HG02759 (cell line): ENCODE data around the gene PLEKHG3.

Experiments used
- ATAC-seq: cut with Tn5 transposase; IDR thresholded peaks from one replicate; pipeline ENCODE4 v1.9.1; 2021; ENCODE audit warnings: mild to moderate bottlenecking, moderate library complexity; ENCODE audit not compliant: unreplicated experiment

The PLEKHG3 gene

DNA sequence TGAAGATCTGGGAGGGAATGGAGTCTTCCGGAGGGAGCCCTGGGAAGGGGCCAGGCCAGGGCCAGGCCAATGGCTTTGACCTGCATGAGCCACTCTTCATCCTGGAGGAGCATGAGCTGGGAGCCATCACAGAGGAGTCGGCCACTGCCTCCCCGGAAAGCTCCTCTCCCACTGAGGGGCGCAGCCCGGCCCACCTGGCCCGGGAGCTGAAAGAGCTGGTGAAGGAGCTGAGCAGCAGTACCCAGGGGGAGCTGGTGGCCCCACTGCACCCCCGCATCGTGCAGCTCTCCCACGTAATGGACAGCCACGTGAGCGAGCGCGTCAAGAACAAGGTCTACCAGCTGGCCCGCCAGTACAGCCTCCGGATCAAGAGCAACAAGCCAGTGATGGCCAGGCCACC, 37.7 kb downstream of the PLEKHG3 start:
- ATAC-seq: no peak

DNA sequence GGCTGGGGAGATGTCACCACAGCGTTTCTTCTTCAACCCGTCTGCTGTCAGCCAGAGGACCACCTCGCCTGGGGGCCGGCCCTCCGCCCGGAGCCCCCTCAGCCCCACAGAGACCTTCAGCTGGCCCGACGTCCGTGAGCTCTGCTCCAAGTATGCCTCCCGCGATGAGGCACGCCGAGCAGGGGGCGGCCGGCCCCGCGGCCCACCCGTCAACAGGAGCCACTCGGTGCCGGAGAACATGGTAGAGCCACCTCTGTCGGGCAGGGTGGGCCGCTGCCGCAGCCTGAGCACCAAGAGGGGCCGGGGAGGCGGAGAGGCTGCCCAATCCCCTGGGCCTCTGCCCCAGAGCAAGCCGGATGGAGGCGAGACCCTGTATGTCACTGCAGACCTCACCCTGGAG, 38.8 kb downstream of the PLEKHG3 start:
- no peak for ATAC-seq

DNA sequence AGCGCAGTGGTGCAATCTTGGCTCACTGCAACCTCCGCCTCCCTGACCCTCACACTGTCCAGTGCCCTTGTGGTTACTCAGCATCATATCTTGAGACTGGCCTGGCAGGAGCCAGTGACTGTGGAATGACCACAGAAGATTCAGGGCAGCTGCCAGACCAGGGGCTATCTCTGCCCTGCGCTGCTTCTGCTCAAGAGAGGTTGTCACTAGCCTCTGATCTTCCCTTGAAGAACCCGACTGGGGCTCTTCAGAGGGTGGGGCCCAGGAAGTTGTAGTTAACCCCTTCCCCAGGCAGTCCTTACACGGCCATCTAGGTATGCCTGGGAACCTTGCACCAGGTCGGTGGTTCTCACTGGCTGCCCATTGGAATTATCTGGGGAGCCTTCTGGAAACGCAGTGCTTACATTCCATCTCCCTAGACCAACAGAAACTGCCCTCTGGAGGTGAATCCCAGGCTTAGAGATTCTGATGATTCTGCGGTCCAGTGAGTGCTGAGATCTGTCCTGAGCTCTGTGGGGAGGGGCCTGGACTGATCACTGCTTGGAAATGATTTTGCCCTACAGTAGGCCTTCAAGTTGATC, 41.4 kb downstream of the PLEKHG3 start:
- ATAC-seq: no peak

DNA sequence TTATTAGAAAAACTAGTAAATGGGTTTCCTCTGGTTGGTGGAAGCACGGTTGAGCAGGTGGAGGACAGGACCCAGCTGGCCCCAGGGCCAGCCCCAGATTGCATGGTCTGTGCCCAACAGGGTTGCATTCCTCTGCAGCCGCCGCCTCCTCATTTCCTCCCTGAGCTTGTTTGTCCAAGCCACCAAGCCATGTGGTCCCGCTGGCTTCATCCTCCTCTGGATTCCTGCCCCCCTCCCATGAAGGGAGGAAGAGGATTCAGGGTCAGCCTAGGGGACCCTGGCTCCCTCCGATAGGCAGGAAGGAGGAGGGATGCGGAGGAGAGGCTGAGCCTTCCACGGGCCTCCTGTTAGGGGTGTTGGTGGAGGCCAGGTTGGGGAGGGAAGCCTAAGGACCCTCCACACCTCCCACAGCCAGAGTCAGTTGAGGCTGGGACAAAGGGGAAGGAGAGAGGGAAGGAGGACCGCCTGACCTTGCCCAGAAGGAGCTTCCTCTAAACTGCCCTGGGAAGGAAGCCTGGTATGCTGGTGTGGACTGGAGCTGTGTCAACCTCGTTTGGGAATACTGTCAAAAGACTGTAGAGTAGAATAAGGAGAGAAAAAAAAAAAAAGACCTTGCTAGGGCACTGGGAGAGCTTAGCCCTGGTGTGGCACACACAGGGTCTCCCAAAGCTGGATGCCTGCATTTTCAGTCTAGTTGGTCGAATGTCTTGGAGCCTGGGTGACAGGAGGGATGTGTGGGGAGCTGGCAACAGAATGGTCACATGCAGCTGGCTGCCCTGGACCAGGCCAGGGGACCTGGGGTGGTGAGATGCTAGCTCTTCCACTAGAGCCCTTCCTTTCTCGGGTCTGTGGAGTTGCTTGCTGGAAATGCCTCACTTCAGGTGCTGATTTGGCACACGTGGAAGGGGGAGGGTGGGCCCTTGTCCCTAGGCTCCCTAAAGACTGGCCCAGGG, 42.4 kb downstream of the PLEKHG3 start:
- no peak for ATAC-seq

DNA sequence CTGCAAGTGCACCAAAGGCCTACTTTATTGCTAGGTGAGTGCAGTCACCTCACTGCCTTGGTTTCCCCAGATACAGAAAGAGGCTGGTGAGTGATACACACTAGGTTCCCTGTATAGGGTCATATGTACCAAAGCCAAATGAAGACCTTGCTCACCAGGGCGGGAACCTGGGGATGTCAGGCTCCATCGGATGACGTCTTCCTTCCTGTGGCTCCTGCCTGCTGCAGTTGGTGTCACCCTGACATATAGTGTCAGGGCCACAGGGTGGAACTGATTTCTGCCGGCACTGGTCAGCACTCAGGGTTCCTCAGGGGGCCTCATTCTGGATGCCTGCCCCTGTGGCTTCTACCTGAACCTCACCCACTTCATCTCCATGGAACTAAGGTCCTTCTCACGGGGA, 43.1 kb downstream of the PLEKHG3 start:
- no peak for ATAC-seq

DNA sequence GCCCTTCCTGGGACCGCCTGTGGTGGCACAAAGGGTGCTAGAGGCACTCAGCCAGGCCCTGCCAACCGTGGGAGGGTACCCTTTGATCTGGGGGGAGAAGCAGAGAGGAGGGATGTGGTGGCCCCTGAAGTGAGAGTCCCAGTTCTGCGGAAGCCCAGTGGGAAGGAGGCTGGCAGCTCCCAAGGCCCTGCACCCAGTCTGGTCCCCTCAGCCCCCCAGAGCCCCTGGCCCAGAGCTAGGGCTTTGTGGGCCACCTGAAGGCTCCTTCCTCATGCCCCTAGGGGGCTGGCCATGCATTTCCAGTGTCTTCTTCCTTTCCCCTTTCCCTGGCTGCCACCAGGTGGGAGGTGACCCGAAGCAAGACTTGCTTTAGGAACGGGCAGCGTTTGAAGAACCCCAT, 44.3 kb downstream of the PLEKHG3 start:
- no peak for ATAC-seq

DNA sequence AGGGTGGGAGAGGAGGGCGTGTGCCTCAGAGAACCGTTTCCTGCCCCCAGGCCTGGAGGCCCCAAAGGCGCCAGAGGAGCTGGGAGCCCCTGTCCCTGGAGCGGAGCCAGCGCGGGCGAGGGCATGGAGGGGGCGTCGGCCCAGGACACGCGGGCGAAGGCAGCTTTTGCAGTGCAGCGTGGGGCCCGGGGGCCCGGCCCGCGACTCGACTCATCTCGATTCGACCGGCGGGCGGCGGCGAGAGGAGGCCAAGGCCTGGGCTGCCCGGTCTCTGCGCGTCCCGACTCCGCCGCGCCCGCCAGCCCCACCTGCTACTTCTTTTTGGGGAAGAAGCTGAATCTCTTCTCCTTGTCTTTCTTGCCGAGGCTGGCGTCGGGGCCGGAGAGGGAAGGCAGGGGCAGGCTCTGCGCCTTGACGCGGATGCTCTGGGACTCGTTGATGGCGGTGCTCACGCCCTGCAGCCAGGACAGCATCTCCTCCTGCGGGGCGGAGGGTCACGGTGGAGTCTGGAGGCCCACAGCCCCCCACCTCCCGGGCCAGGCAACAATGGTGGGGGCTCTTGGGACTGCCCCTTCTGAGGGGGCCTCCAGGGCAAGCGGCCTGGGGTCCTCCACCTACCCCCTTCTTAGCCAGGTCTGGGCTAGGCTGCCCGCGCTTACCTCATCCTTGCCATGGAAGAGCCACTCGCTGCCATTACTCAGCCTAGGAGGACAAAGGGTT, 44.9 kb downstream of the PLEKHG3 start:
- no peak for ATAC-seq

DNA sequence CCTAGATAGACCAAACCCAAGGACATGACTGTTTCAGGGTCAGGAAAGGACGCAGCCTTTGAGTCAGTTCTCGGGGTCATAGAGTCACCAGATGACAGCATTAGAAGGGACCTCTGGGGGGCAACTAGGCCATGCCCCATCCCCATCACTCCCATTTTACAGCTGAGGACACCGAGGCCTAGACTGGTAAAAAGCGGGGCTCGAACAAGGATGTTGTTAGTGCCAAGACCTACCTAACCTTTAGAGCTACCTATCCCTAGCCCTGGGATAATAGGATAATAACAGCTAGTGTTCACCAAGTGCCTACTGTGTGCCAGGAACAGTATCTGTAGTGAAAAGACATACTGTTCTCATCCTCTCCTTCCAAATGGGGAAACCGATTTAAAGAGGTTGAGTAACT, 48.7 kb downstream of the PLEKHG3 start:
- ATAC-seq: no peak

DNA sequence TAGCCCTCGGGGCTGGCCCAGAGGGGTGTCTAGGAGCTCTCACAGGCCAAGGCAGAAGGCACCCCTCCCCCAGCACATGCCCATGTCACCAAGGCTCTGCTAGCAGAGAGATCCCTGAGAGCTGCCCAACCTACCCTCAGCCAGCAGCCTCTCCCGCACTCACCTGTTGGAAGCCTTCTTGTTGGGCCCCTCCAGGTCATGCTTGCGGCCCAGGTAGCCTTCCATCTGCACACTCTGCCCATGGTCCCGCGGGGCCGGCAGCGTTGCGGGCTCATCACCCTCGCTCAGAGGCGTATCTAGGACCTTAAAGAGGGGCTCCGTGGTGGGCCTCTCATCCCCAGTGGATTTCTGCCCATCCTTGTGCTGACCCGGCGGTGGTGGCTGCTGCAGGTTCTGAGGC, 49.1 kb downstream of the PLEKHG3 start:
- ATAC-seq: no peak

DNA sequence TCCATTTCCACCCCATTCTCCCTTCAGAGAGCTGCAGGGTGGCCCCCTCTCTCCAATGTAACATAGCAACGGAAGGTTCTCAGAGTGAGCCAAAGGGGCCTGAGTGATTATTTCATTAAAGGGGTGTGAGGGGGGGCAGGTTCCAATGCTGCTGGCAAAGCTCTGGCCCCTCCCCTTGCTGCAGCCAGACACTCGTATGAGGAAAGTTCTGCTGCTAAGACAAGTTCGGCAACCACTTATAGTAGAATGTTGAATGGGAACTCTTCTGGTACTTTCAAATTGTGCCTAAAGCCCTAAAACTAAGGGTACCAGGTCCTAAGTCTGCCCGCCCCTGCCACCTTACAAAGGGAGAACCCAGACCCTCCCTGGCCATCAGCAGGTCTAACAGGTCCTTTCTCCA, 49.8 kb downstream of the PLEKHG3 start:
- ATAC-seq: no peak

DNA sequence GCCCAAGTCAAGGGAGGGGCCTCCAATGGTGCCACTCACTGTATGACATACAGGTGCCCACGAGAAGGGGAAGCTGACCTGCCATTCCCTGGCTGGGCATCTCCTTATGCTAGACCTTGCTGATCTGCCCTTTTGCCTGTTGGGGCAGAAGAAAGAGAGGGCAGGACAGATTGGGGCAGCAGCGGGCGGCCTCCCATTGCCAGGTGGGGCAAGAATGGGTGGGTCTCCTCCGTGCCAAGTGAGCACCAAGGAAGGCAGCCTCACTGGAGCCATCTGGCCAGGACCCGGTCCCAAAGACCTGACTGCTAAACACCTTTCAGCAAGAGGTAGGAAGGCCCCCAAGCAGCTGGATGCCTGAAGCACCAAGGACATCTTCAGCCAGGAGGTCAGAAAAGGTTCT, 50.5 kb downstream of the PLEKHG3 start:
- no peak for ATAC-seq

DNA sequence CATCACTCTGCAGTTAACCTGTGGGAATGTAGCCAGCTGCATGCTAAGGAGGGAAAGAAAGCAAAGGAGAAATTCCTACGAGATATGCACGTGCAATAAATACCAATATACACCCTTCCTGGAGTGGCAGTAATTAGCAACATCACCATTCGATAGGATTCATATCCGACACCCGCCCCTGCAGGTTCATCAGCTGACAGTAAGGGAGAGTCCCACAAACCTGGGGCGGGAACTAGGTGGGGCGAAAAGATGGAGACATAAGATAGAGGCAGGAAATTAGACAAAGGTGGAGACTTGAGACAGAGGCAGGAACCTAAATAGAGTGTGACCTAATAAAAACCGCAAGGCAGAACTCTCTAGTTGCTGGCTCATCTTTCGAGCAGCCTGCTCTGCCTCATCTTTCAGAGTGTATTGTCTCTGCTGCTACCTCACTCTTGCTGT, 51.6 kb downstream of the PLEKHG3 start:
- ATAC-seq: no peak

DNA sequence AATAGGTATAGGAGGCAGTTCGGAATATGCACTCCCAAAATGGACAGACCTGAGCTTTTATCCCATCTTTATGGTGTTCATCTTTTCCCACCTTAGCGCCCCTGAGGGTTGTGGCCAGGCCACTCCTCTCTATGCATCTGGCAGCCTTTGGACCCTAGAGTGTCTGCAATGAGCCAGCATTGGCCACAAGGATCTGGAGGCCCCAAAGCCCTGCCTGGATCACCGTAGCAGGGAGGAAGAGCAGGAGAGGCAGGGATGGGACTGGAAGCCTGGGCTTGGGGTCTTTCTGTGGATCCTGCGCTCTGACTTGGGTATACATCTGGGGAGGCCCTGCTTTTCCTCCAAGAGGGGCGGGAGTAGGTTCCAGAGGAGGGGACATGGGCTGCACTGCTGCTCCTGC, 52.5 kb downstream of the PLEKHG3 start:
- no peak for ATAC-seq

DNA sequence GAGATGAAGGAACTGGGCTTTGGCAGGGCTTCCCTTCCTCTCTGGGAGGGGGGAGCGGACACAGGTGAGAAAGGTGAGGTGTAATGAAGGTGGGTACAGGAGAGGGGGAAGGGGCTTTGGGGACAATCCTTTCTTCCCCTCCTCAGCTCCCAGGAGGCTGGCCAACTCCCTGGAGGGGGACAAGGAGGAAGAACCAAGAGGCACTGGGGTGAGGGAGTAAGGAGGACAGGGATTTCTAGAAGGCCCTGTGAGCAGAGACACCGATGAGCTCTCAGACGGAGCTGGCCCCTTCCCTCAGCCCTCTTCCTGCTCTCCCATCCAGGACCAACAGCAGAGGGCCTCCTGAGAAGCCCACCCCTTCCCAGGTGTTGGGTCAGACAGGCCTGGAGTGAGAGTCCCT, 53.4 kb downstream of the PLEKHG3 start:
- no peak for ATAC-seq

DNA sequence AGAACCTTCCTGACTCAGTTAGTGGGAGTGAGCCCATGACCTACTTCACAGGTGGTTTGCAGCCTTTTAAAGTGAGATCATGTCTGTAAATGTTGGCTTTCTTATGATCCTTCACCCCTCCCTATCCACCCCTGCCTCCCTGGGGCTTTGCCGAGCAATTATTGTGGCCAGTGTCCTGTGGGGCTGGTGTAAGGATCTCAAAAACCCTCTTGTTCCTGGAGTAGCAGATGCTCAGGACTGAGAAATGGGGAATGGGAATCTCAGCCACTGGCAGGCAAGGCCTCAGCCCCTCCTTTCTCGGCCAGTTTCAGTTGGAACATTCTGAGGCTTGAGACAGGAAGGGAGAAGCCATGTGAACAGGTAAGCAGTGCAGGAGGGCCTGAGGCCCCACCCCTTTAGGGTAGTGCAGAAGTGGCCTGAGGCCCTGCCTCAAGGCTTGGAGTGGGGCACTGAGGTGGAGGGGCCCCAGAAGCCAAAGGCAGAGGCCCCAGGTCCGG, 53.8 kb downstream of the PLEKHG3 start:
- ATAC-seq: no peak

DNA sequence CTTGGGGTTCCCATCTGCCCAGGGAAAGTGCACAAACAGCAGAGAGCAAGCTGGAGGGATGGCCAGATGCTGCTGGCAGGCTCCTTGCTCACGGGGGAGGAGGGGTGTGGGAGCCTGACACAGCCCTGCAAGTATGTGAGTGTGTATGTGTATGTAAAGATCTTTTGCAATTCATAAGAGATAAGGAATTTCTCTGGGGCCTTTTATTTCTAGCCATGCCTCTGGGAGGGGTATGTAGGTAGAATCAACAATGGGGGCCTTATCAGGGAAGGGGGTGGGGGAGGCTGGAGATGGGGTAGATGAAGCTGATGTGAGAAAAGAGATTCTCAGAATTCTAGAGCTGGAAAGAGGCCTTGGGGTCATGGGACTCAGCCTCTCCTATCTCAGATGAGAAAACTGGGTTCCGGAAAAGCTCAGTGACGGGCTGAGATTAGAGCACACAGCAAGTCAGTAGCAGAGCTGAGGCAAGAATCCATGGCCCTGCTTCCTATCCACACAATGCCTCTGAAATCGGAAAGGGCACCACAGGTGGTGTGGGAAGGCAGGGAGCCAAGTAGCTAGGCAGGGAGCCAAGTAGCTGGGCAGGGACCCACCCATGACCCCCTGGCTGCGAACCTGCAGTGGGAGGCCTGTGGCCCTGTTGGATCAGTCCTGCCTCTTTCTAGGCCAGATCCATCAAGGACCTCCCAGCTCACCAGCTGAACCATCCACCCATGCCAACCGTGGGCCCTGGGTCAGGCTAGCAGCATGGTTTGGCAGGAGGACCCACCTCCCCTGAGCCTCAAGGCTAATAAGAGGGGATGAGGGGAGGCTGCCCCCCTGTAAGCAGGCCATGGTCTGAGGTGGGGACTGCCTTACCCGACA, 54.7 kb downstream of the PLEKHG3 start:
- no peak for ATAC-seq

DNA sequence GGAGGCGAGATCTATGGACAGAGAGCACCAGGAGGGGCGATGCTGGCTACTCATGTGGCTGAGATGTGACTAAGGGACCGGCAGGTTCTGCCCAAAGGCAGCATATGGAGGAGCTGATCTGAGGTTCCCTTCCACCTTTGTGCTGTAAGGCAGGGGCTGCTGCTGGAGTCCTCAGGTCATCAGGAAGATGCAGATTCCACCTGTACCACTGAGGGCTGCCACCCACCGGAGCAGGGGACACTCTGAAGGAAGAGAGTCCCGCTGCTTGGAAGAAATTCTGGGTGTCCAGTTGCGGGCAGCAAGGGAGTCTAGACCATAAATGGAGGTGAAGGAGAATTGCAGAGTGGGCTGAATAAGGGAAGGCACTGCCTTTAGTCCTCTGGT, 55.3 kb downstream of the PLEKHG3 start:
- ATAC-seq: no peak

DNA sequence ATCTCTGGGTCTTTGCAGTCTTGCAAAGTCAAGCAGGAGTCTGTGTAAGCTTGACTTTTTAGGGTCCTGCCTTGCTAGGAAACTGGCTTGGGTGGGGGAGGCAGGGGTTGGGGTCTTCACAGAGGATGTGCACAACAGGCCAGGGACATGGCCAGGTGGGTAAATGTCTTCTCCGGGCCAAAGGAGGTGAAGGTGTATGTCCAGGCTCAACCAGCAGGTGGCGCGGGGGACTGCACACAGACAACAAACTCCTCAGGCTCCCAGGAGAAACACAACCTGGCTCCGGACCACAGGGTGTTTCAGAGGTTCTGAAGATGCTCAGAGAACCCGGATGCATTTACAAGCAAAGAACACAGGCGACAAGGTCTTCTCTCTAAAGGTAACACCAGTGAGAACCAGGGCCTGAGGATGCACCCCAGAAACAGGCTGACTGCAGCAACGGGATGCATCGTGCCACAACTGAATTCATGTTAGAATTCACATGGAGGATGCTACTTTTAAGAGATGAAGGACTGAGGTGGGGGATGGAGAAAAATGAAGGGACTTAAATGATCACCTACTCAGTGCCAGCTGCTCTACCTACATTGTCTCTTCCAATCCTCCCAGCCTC, 56.0 kb downstream of the PLEKHG3 start:
- no peak for ATAC-seq

DNA sequence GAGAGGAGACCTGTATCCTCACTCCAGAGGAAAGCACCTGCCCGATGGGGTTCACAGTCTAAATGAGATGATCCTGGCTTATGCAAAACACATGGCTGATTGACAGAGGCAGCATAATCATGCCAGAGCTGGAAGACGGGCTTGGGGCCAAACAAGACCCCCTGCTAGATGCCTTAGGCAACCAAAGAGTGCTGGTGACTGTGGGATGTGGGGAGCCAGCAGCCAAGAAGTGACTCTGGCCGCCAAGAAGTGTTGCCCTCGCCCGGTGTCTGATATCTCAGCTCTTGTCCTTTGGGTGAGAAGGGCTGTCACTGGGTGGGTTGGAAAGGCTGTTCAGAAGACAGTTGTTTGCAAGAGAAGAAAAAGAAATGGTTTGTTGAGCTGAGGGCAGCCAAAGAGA, 56.7 kb downstream of the PLEKHG3 start:
- ATAC-seq: no peak

DNA sequence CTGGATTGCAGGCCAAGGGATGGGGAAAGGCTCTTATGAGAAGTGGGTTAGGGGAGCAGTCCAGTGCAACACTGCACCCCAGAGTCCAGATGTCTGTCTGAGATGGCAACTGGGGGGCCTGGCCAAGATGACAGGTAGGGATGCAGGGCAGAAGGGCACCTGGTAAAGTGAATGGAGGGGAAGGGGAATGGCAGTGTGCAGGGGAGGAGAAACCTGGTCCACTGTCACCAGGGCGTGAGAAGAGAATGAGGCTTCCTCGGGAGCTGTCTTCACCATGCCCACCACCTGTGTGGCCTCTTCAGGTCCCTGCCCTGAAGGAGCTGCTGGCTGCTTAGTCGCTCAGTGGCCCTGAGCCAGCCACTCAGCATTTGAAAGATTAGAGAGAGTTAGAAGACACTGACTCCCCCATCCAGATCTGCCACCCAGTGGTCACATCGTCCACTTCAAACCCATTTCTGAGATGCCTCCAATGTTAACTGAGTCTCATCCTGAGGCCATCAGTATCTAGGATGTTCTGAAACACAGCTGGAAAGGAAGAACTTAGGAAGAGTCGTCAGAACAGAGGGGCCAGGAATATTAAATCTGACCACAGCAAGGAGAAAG, 57.3 kb downstream of the PLEKHG3 start:
- ATAC-seq: no peak
